HepG2 (cell line): ENCODE data around the gene SLC22A23.

Experiments used
- ATF2 ChIP-seq: sonication (generic); formaldehyde crosslinking; IDR thresholded peaks from 2 replicates; pipeline ENCODE4 v1.4.0; 2020; ENCODE audit warnings: missing genetic modification reagents
- CEBPG ChIP-seq: IDR thresholded peaks from 2 replicates; pipeline ENCODE4 v1.6.1; 2016
- CTCF ChIP-seq: sonication (generic); formaldehyde crosslinking; IDR thresholded peaks from 2 replicates; pipeline ENCODE4 v1.5.0; 2020; ENCODE audit warnings: mild to moderate bottlenecking, missing genetic modification reagents, moderate library complexity
- ETV5 ChIP-seq: IDR thresholded peaks from 2 replicates; pipeline ENCODE4 v1.6.1; 2018; ENCODE audit warnings: missing biosample characterization, missing genetic modification reagents, inconsistent platforms, borderline replicate concordance
- FOXP4 ChIP-seq: sonication (generic); formaldehyde crosslinking; IDR thresholded peaks from 2 replicates; pipeline ENCODE4 v1.4.0; 2020; ENCODE audit warnings: missing genetic modification reagents
- HOXD1 ChIP-seq: sonication (generic); formaldehyde crosslinking; IDR thresholded peaks from 2 replicates; pipeline ENCODE4 v1.5.0; 2020; ENCODE audit warnings: missing genetic modification reagents
- MAF1 ChIP-seq: sonication (generic); formaldehyde crosslinking; IDR thresholded peaks from 2 replicates; pipeline ENCODE4 v1.5.0; 2020; ENCODE audit warnings: missing genetic modification reagents, borderline replicate concordance
- NFIC ChIP-seq: IDR thresholded peaks from 2 replicates; pipeline ENCODE4 v1.6.1; 2012; ENCODE audit warnings: mild to moderate bottlenecking, low read length, inconsistent platforms
- PRPF4 ChIP-seq: fragments of 200-400 bp; formaldehyde crosslinking; IDR thresholded peaks from 2 replicates; pipeline ENCODE4 v1.6.1; 2016; ENCODE audit warnings: low read length, low read depth; ENCODE audit not compliant: poor library complexity, severe bottlenecking
- SETDB1 ChIP-seq: sonication (generic); formaldehyde crosslinking; IDR thresholded peaks from 2 replicates; pipeline ENCODE4 v1.5.1; 2020; ENCODE audit warnings: missing genetic modification reagents, mild to moderate bottlenecking, borderline replicate concordance
- TCF12 ChIP-seq, 2 experiments: fragments of 450-650 bp in 1 of 2; sonication (generic) in 1 of 2; formaldehyde crosslinking in 1 of 2; IDR thresholded peaks; 2 replicates each; pipeline versions ENCODE4 v1.6.1 to v1.8.0; 2017 to 2022; ENCODE audit warnings: antibody characterized with exemption in 1 of 2, mild to moderate bottlenecking in 1 of 2, missing genetic modification reagents in 1 of 2, moderate library complexity in 1 of 2
- ZNF232 ChIP-seq: sonication (generic); formaldehyde crosslinking; IDR thresholded peaks from 2 replicates; pipeline ENCODE4 v1.4.0; 2020; ENCODE audit warnings: missing genetic modification reagents, borderline replicate concordance
- ZNF407 ChIP-seq: sonication (generic); formaldehyde crosslinking; IDR thresholded peaks from one replicate; pipeline ENCODE4 v1.5.1; 2020; ENCODE audit warnings: mild to moderate bottlenecking, missing genetic modification reagents; ENCODE audit errors: not compliant biosample characterization
- ZNF468 ChIP-seq: sonication (generic); formaldehyde crosslinking; IDR thresholded peaks from 2 replicates; pipeline ENCODE4 v1.8.0; 2022; ENCODE audit warnings: mild to moderate bottlenecking, moderate library complexity, missing genetic modification reagents

GRCh38 chr6:3446184-3446583, 10.7 kb downstream of the SLC22A23 start:
- TF ChIP-seq CEBPG (CRISPR knock-in tag) = no peak
- no peak for TF ChIP-seq PRPF4
- no peak for TF ChIP-seq FOXP4
- no peak for TF ChIP-seq SETDB1
- no peak for TF ChIP-seq CTCF (CRISPR knock-in tag)
- TF ChIP-seq TCF12 (IDR thresholded peaks at IDR 0.05) = no peak
- no peak for TF ChIP-seq TCF12 (CRISPR knock-in tag; IDR thresholded peaks at IDR 0.05)
- no peak for TF ChIP-seq ZNF468 (CRISPR knock-in tag)
- TF ChIP-seq ATF2 = no peak
- TF ChIP-seq NFIC = no peak
- no peak for TF ChIP-seq ZNF232 (CRISPR knock-in tag)
- TF ChIP-seq MAF1 (CRISPR knock-in tag) = no peak
- TF ChIP-seq ZNF407 = no peak
- no peak for TF ChIP-seq ETV5 (CRISPR knock-in tag)
- no peak for TF ChIP-seq HOXD1 (CRISPR knock-in tag)
